ENCODE measurements around the gene ZCCHC7. TPM values are rescaled to one million over a fixed set of nuclear protein-coding genes. Genes with fewer than 3 reads are reported as not detected.
"Not testable (repeated sequence)": the region's sequence is repeated elsewhere in the genome, so short reads cannot be mapped to it uniquely, and the experiment has no call there.

Gene ZCCHC7
- total RNA-seq, 2 donors from 2014 or later: 21.2 to 22.7 TPM

GRCh38 chr9:37163299-37163698 is 42.9 kb downstream of the ZCCHC7 start:
- no peaks in the 10 kb centered on the region for H3K9me3 ChIP-seq (ENCODE audit: control insufficient read depth, low read length)
- no peak for TF ChIP-seq CTCF (conservative IDR thresholded peaks at IDR 0.05)
- H3K4me3 Mint-ChIP-seq: no peak overlapping the region
- peaks cover 17% of the 10 kb centered on the region for H3K36me3 Mint-ChIP-seq (ENCODE audit: low read depth)
- peaks cover 4% of the 10 kb centered on the region for H3K36me3 ChIP-seq (ENCODE audit: control insufficient read depth, insufficient read depth, low read length)
- no peaks in the 10 kb centered on the region for H3K4me1 ChIP-seq (ENCODE audit: control insufficient read depth, insufficient read depth, low read length)
- H3K9me3 Mint-ChIP-seq: no peaks in the 10 kb centered on the region
- no peak overlapping the region for H3K4me3 ChIP-seq (ENCODE audit: low read length)
- no peak overlapping the region for H3K9ac ChIP-seq (ENCODE audit: extremely low read depth, low read length, poor library complexity, severe bottlenecking)
- no peaks in the 10 kb centered on the region for H3K27me3 Mint-ChIP-seq (ENCODE audit: insufficient read depth)
- DNase-seq: no peak
- no peak overlapping the region for H3K27ac ChIP-seq (ENCODE audit: low read depth, low read length)
- no peak overlapping the region for H3K27ac Mint-ChIP-seq
- 100% methylated on average over 2 to 4 of the region's 4 CpGs for WGBS, 2 experiments (ENCODE audit: insufficient coverage in 1 of 2, insufficient read length in 1 of 2)
- H3K27me3 ChIP-seq (ENCODE audit: control insufficient read depth, insufficient read depth, low read length, poor library complexity, severe bottlenecking): no peaks in the 10 kb centered on the region
- H3K4me1 Mint-ChIP-seq: no peaks in the 10 kb centered on the region

GRCh38 chr9:37164335-37164734 is 44.0 kb downstream of the ZCCHC7 start:
- H3K4me1 Mint-ChIP-seq; H3K9ac ChIP-seq (ENCODE audit: extremely low read depth, low read length, poor library complexity, severe bottlenecking); H3K4me1 ChIP-seq (ENCODE audit: control insufficient read depth, insufficient read depth, low read length); H3K9me3 Mint-ChIP-seq; H3K27me3 Mint-ChIP-seq (ENCODE audit: insufficient read depth); H3K4me3 ChIP-seq (ENCODE audit: low read length); H3K4me3 Mint-ChIP-seq; H3K9me3 ChIP-seq (ENCODE audit: control insufficient read depth, low read length); DNase-seq; H3K27ac ChIP-seq (ENCODE audit: low read depth, low read length); H3K36me3 ChIP-seq (ENCODE audit: control insufficient read depth, insufficient read depth, low read length); H3K27ac Mint-ChIP-seq; H3K27me3 ChIP-seq (ENCODE audit: control insufficient read depth, insufficient read depth, low read length, poor library complexity, severe bottlenecking): not testable (repeated sequence)
- 96 to 98% methylated on average over 4 of the region's 4 CpGs for whole genome bisulfite sequencing, 2 experiments (ENCODE audit: insufficient coverage in 1 of 2, insufficient read length in 1 of 2)
- peaks cover 17% of the 10 kb centered on the region for H3K36me3 Mint-ChIP-seq (ENCODE audit: low read depth)

- Histone ChIP-seq H3K4me1 (ENCODE audit: control insufficient read depth, insufficient read depth, low read length) (no peaks in the 10 kb centered on the region), H3K36me3 (ENCODE audit: control insufficient read depth, insufficient read depth, low read length) (no peaks in the 10 kb centered on the region), H3K9me3 (ENCODE audit: control insufficient read depth, low read length) (no peaks in the 10 kb centered on the region), H3K27ac (ENCODE audit: low read depth, low read length) (no peak overlapping the region), H3K27me3 (ENCODE audit: control insufficient read depth, insufficient read depth, low read length, poor library complexity, severe bottlenecking) (no peaks in the 10 kb centered on the region), H3K4me3 (ENCODE audit: low read length) (no peak overlapping the region), H3K9ac (ENCODE audit: extremely low read depth, low read length, poor library complexity, severe bottlenecking) (no peak overlapping the region)
- DNase-seq: no peak
- Mint-ChIP-seq H3K36me3 (ENCODE audit: low read depth) (peaks cover 13% of the 10 kb centered on the region), H3K27me3 (ENCODE audit: insufficient read depth) (no peaks in the 10 kb centered on the region), H3K27ac (no peak overlapping the region), H3K9me3 (no peaks in the 10 kb centered on the region), H3K4me1 (no peaks in the 10 kb centered on the region), H3K4me3 (no peak overlapping the region)
- TF ChIP-seq CTCF (conservative IDR thresholded peaks at IDR 0.05): no peak
- WGBS, 2 experiments (ENCODE audit: insufficient coverage in 1 of 2, insufficient read length in 1 of 2): 88% methylated on average over 1 of the region's 1 CpG; no CpG with 5 or more reads in 1 of the 2 experiments
Observed at GRCh38 chr9:37165644-37166043, 45.3 kb downstream of the ZCCHC7 start.

GRCh38 chr9:37167456-37168047 is 47.2 kb downstream of the ZCCHC7 start:
- TF ChIP-seq CTCF (conservative IDR thresholded peaks at IDR 0.05): no peak
- no peaks in the 10 kb centered on the region for H3K27me3 ChIP-seq (ENCODE audit: control insufficient read depth, insufficient read depth, low read length, poor library complexity, severe bottlenecking)
- no peaks in the 10 kb centered on the region for H3K36me3 ChIP-seq (ENCODE audit: control insufficient read depth, insufficient read depth, low read length)
- H3K27ac Mint-ChIP-seq: no peak overlapping the region
- no peak for DNase-seq
- no peaks in the 10 kb centered on the region for H3K9me3 ChIP-seq (ENCODE audit: control insufficient read depth, low read length)
- WGBS, 2 experiments (ENCODE audit: insufficient coverage in 1 of 2, insufficient read length in 1 of 2): 88% methylated on average over 2 of the region's 2 CpGs; no CpG with 5 or more reads in 1 of the 2 experiments
- no peak overlapping the region for H3K27ac ChIP-seq (ENCODE audit: low read depth, low read length)
- peaks cover 9% of the 10 kb centered on the region for H3K36me3 Mint-ChIP-seq (ENCODE audit: low read depth)
- no peak overlapping the region for H3K9ac ChIP-seq (ENCODE audit: extremely low read depth, low read length, poor library complexity, severe bottlenecking)
- no peaks in the 10 kb centered on the region for H3K4me1 ChIP-seq (ENCODE audit: control insufficient read depth, insufficient read depth, low read length)
- H3K27me3 Mint-ChIP-seq (ENCODE audit: insufficient read depth): no peaks in the 10 kb centered on the region
- no peaks in the 10 kb centered on the region for H3K4me1 Mint-ChIP-seq
- no peaks in the 10 kb centered on the region for H3K9me3 Mint-ChIP-seq
- no peak overlapping the region for H3K4me3 Mint-ChIP-seq
- H3K4me3 ChIP-seq (ENCODE audit: low read length): no peak overlapping the region

Data from endodermal cell (in vitro differentiated cells).